HCT116 (cell line): ENCODE measurements around the gene ADGRV1. TPM values are rescaled to one million over a fixed set of nuclear protein-coding genes. Genes with fewer than 3 reads are reported as not detected.

ENCODE experiments used
- ATAC-seq: fragments of 200-7000 bp; cut with Tn5 transposase; 2 replicates; pipeline ENCODE4 v1.9.1; 2020; ENCODE audit warnings: mild to moderate bottlenecking, moderate library complexity
- BruUV-seq: library from RNA; stranded (reverse); fragments of 400-500 nt; replicated peaks from 2 replicates; lab custom pipeline; 2021; lab: Mats Ljungman, UMichigan
- CTCF ChIA-PET: fragments of 300-600 bp; sonication (Branson Sonifier 250); formaldehyde crosslinking; loops from one replicate; lab custom pipeline; 2021; ENCODE audit warnings: antibody characterized with exemption; lab: Charles Lee
- POLR2A ChIA-PET: fragments of 300-600, 350-600 bp; sonication (Branson Sonifier 250); formaldehyde crosslinking; loops from one replicate; lab custom pipeline; 2021; ENCODE audit warnings: antibody characterized with exemption; lab: Charles Lee
- RAD21 ChIA-PET, 2 experiments: fragments of 300-600 bp; sonication (Branson Sonifier 250); formaldehyde crosslinking; loops; one replicate each; lab custom pipeline; 2023; ENCODE audit warnings: low total read pairs in 2 of 2; ENCODE audit not compliant: uncharacterized antibody in 2 of 2, unreplicated experiment in 2 of 2, low non-redundant PET in 1 of 2; lab: Charles Lee
- DNase-seq: peaks from one replicate; pipeline ENCODE4 v3.0.0-alpha.2; 2010; ENCODE audit warnings: low read depth, low spot score
- H2AFZ ChIP-seq: fragments of 200-600 bp; shearing (Covaris generic), sonication (generic); 2 replicates; pipeline ENCODE4 v1.6.1; 2017; ENCODE audit warnings: low read depth, mixed run types, mixed read lengths, antibody characterized with exemption, low read length; ENCODE audit not compliant: poor library complexity, severe bottlenecking
- H3K27ac ChIP-seq: 2 replicates; pipeline ENCODE4 v1.5.1; 2012; ENCODE audit warnings: low read depth, low read length
- H3K27me3 ChIP-seq: fragments of 200-600 bp; sonication (generic); 2 replicates; pipeline ENCODE4 v1.6.1; 2016; ENCODE audit warnings: mixed run types, low read length, mixed read lengths; ENCODE audit not compliant: insufficient read depth
- H3K36me3 ChIP-seq, 2 experiments: fragments of 200-500 bp in 1 of 2; fragments of 200-600 bp in 1 of 2; sonication (Bioruptor generic) in 1 of 2; sonication (generic) in 1 of 2; 2 replicates each; pipeline versions ENCODE4 v1.5.1 to v1.6.1; 2014 to 2016; ENCODE audit warnings: low read length in 2 of 2, inconsistent platforms in 1 of 2, mixed read lengths in 1 of 2, mixed run types in 1 of 2; ENCODE audit not compliant: insufficient read depth in 2 of 2, control insufficient read depth in 1 of 2
- H3K4me1 ChIP-seq, 2 experiments: fragments of 200-600 bp in 1 of 2; sonication (generic) in 1 of 2; 2 replicates each; pipeline versions ENCODE4 v1.5.1 to v1.6.1; 2012 to 2017; ENCODE audit warnings: low read length in 2 of 2, inconsistent platforms in 1 of 2, mild to moderate bottlenecking in 1 of 2, mixed read lengths in 1 of 2, mixed run types in 1 of 2, moderate library complexity in 1 of 2; ENCODE audit not compliant: insufficient read depth in 2 of 2, control insufficient read depth in 1 of 2
- H3K4me2 ChIP-seq: fragments of 200-600 bp; sonication (generic); 2 replicates; pipeline ENCODE4 v1.6.1; 2017; ENCODE audit warnings: mixed run types, low read length, mixed read lengths
- H3K4me3 ChIP-seq, 2 experiments: fragments of 200-600 bp in 1 of 2; sonication (generic) in 1 of 2; replicated peaks in 1 of 2; 2 replicates each; pipeline ENCODE4 v1.5.1; 2011 to 2016; ENCODE audit warnings: low read length in 2 of 2, control low read depth in 1 of 2, low read depth in 1 of 2, mild to moderate bottlenecking in 1 of 2, mixed read lengths in 1 of 2, mixed run types in 1 of 2
- H3K79me2 ChIP-seq: fragments of 200-600 bp; sonication (generic); 2 replicates; pipeline ENCODE4 v1.6.1; 2017; ENCODE audit warnings: mild to moderate bottlenecking, mixed run types, low read length, moderate library complexity, mixed read lengths; ENCODE audit not compliant: insufficient read depth
- H3K9ac ChIP-seq: fragments of 200-600 bp; sonication (generic); 2 replicates; pipeline ENCODE4 v1.6.1; 2016; ENCODE audit warnings: low read length, mixed read lengths
- H3K9me2 ChIP-seq: fragments of 200-600 bp; sonication (generic), shearing (Covaris generic); 2 replicates; pipeline ENCODE4 v1.6.1; 2017; ENCODE audit warnings: mixed run types, mild to moderate bottlenecking, moderate library complexity; ENCODE audit not compliant: insufficient read depth
- H3K9me3 ChIP-seq, 2 experiments: fragments of 200-500 bp in 1 of 2; fragments of 200-600 bp in 1 of 2; sonication (Bioruptor generic) in 1 of 2; sonication (generic) in 1 of 2; 2 replicates each; pipeline ENCODE4 v1.6.1; 2014 to 2017; ENCODE audit warnings: low read length in 2 of 2, mixed read lengths in 2 of 2, inconsistent platforms in 1 of 2, low read depth in 1 of 2, mild to moderate bottlenecking in 1 of 2, mixed run types in 1 of 2, moderate library complexity in 1 of 2; ENCODE audit not compliant: control insufficient read depth in 1 of 2, insufficient read depth in 1 of 2
- H4K20me1 ChIP-seq: fragments of 200-600 bp; sonication (generic), shearing (Covaris generic); 2 replicates; pipeline ENCODE4 v1.6.1; 2017; ENCODE audit warnings: mixed run types, mild to moderate bottlenecking, moderate library complexity; ENCODE audit not compliant: insufficient read depth
- CBX3 ChIP-seq: IDR thresholded peaks from 2 replicates; pipeline ENCODE4 v1.6.1; 2012; ENCODE audit warnings: low read depth
- CTCF ChIP-seq, 3 experiments: fragments of 200-600 bp in 1 of 3; sonication (generic) in 1 of 3; IDR thresholded peaks in 2 of 3; conservative IDR thresholded peaks in 1 of 3; 2 replicates each; pipeline ENCODE4 v1.5.1; 2012 to 2017; ENCODE audit warnings: low read depth in 2 of 3, low read length in 2 of 3, antibody characterized with exemption in 1 of 3, borderline replicate concordance in 1 of 3, control low read depth in 1 of 3, mild to moderate bottlenecking in 1 of 3, mixed read lengths in 1 of 3, mixed run types in 1 of 3, moderate library complexity in 1 of 3; ENCODE audit not compliant: insufficient read depth in 1 of 3
- EGR1 ChIP-seq: IDR thresholded peaks from 2 replicates; pipeline ENCODE4 v1.6.1; 2012; ENCODE audit warnings: low read depth
- ELF1 ChIP-seq: IDR thresholded peaks from 2 replicates; pipeline ENCODE4 v1.6.1; 2012; ENCODE audit warnings: low read depth, borderline replicate concordance
- EZH2phosphoT487 ChIP-seq: fragments of 200-600 bp; IDR thresholded peaks from 2 replicates; pipeline ENCODE4 v1.6.1; 2018; ENCODE audit warnings: antibody characterized with exemption, borderline replicate concordance
- MAX ChIP-seq: IDR thresholded peaks from 2 replicates; pipeline ENCODE4 v1.6.1; 2012
- POLR2AphosphoS5 ChIP-seq: IDR thresholded peaks from 2 replicates; pipeline ENCODE4 v1.6.1; 2011; ENCODE audit warnings: mild to moderate bottlenecking, low read depth, low read length, moderate library complexity
- RAD21 ChIP-seq: IDR thresholded peaks from 2 replicates; pipeline ENCODE4 v1.6.1; 2012; ENCODE audit warnings: low read depth, mild to moderate bottlenecking
- SIN3A ChIP-seq: IDR thresholded peaks from 2 replicates; pipeline ENCODE4 v1.6.1; 2012; ENCODE audit warnings: low read depth
- TCF7L2 ChIP-seq: IDR thresholded peaks from 2 replicates; pipeline ENCODE4 v1.7.0; 2011; ENCODE audit warnings: borderline replicate concordance, inconsistent platforms; ENCODE audit not compliant: insufficient read depth, insufficient read length; ENCODE audit errors: extremely low read depth
- ZBTB33 ChIP-seq: IDR thresholded peaks from 2 replicates; pipeline ENCODE4 v1.6.1; 2011; ENCODE audit warnings: mild to moderate bottlenecking, low read length, moderate library complexity; ENCODE audit not compliant: insufficient replicate concordance; ENCODE audit errors: extremely low read depth
- ZFX ChIP-seq: fragments of 450-650 bp; IDR thresholded peaks from 2 replicates; pipeline ENCODE4 v1.6.1; 2017
- ZNF274 ChIP-seq: fragments of 200-500 bp; sonication (Bioruptor generic); IDR thresholded peaks from 2 replicates; pipeline ENCODE4 v1.6.1; 2014; ENCODE audit warnings: mild to moderate bottlenecking, low read depth, low read length, inconsistent platforms
- intact Hi-C: fragments of 100-400 bp; cut with micrococcal nuclease; formaldehyde crosslinking; loops from 2 replicates; pipeline ENCODE4 v1.10.0; 2022
- total RNA-seq: library from RNA; stranded (reverse); gene quantifications from one replicate; pipeline ENCODE4 v1.2.1, GENCODE V29; 2021; ENCODE audit not compliant: unreplicated experiment
- TF ChIP-seq, protein P1 (sequence below): IDR thresholded peaks from 2 replicates; pipeline ENCODE4 v1.6.1; 2012

The ADGRV1 gene
- total RNA-seq, 1 experiment from 2014 or later = 6.0 TPM

DNA sequence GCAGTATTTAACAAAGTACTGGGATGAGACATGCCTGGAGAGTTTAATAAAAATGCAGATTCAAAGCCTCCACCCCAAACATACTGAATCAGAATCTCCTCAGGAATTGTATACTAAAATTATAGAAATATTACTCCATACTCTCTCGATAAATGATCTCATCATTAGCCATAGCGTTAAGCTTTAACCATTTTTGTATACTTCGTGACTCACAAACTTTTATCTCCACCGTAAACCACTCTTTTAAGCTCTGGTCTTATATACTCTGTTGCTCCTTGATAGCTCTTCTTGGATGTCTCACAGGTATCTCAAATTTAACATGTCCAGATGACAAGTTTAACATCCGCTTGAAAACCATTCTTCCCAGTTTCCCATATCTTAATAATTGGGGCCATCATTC, 327.8 kb downstream of the ADGRV1 start:
- Histone ChIP-seq H3K9me2 (no peaks in the 10 kb centered on the region), H3K9me3 (no peaks in the 10 kb centered on the region), H2AFZ (no peak overlapping the region), H3K4me1 (no peaks in the 10 kb centered on the region), H3K4me3 (no peak overlapping the region), H3K4me2 (no peak overlapping the region), H3K9ac (no peak overlapping the region), H3K79me2 (no peaks in the 10 kb centered on the region), H3K36me3 (no peaks in the 10 kb centered on the region), H3K27ac (no peak overlapping the region), H4K20me1 (no peaks in the 10 kb centered on the region), H3K27me3 (no peaks in the 10 kb centered on the region)
- RAD21 ChIA-PET = no interaction called here
- no peak for TF ChIP-seq POLR2AphosphoS5
- no peak for TF ChIP-seq CBX3
- no peak for TF ChIP-seq ZBTB33
- TF ChIP-seq, protein P1, sequence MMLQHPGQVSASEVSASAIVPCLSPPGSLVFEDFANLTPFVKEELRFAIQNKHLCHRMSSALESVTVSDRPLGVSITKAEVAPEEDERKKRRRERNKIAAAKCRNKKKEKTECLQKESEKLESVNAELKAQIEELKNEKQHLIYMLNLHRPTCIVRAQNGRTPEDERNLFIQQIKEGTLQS = no peak
- TF ChIP-seq SIN3A = no peak
- TF ChIP-seq CTCF (IDR thresholded peaks at IDR 0.05 in 2 of 3, conservative IDR thresholded peaks at IDR 0.05 in 1 of 3; ENCODE audit: borderline replicate concordance in 1 of 3, insufficient read depth in 1 of 3, low read depth in 2 of 3, low read length in 2 of 3) = no peak
- no peak for TF ChIP-seq ELF1
- TF ChIP-seq RAD21 = no peak
- TF ChIP-seq EZH2phosphoT487 = no peak
- TF ChIP-seq TCF7L2 = no peak
- TF ChIP-seq EGR1 = no peak
- TF ChIP-seq MAX = no peak
- no peak for TF ChIP-seq ZFX
- no peak for TF ChIP-seq ZNF274
- intact Hi-C loops = no loop called here
- POLR2A ChIA-PET = no interaction called here
- CTCF ChIA-PET = interaction anchor here (1.5 kb wide), 1 partner anchor 499 kb away, joined by 3 read pairs; no protein-coding TSS in a partner anchor
- DNase-seq = no peak
- BruUV-seq = no TSS peak
- ATAC-seq = no peak
